GM19239 (cell line): ENCODE measurements around the gene CAB39L.
A peak's percentile ranks its signal among the peaks of the same experiment; 100 is the strongest.
"Not testable (repeated sequence)": the region's sequence is repeated elsewhere in the genome, so short reads cannot be mapped to it uniquely, and the experiment has no call there.

Experiments used
- DNase-seq: peaks from one replicate; pipeline ENCODE4 v3.0.0; 2011; ENCODE audit warnings: low spot score; ENCODE audit not compliant: insufficient read length
- FAIRE-seq: peaks from 2 replicates; lab custom pipeline; 2011; peaks lifted over from hg19 to GRCh38; lab: Jason Lieb, UNC

Gene CAB39L

GRCh38 chr13:49298903-49299605 is 144.8 kb downstream of the CAB39L start:
- FAIRE-seq: no peak

GRCh38 chr13:49298416-49298815 is 145.4 kb downstream of the CAB39L start:
- FAIRE-seq: no peak
- no peak for DNase-seq

More at GRCh38 chr13:49298903-49299605, 144.8 kb downstream of the CAB39L start:
- no peak for DNase-seq

- DNase-seq (no peak), FAIRE-seq (no peak)
Measured at GRCh38 chr13:49297338-49297737, 146.5 kb downstream of the CAB39L start.

GRCh38 chr13:49296659-49297058 is 147.2 kb downstream of the CAB39L start:
- DNase-seq (no peak), FAIRE-seq (no peak)

- FAIRE-seq (no peak), DNase-seq (no peak)
Measured at GRCh38 chr13:49295244-49295643, 148.6 kb downstream of the CAB39L start.

- FAIRE-seq, DNase-seq: not testable (repeated sequence)
Measured at GRCh38 chr13:49294723-49295122, 149.1 kb downstream of the CAB39L start.

- FAIRE-seq (no peak), DNase-seq (no peak)
Measured at GRCh38 chr13:49292742-49293486, 150.9 kb downstream of the CAB39L start.

GRCh38 chr13:49288458-49288857 is 155.4 kb downstream of the CAB39L start:
- no peak for DNase-seq
- no peak for FAIRE-seq

GRCh38 chr13:49287995-49288394 is 155.9 kb downstream of the CAB39L start:
- DNase-seq: no peak
- no peak for FAIRE-seq

- FAIRE-seq (no peak), DNase-seq (no peak)
Measured at GRCh38 chr13:49279885-49280284, 164.0 kb downstream of the CAB39L start.

- FAIRE-seq: peak; percentile 74
- no peak for DNase-seq
Measured at GRCh38 chr13:49279112-49279511, 164.8 kb downstream of the CAB39L start.

- FAIRE-seq: no peak
Measured at GRCh38 chr13:49278211-49278610, 165.7 kb downstream of the CAB39L start.

GRCh38 chr13:49272296-49272695 is 171.6 kb downstream of the CAB39L start:
- no peak for FAIRE-seq
- no peak for DNase-seq

More at GRCh38 chr13:49278211-49278610, 165.7 kb downstream of the CAB39L start:
- no peak for DNase-seq

GRCh38 chr13:49271264-49271663 is 172.6 kb downstream of the CAB39L start:
- no peak for FAIRE-seq

GRCh38 chr13:49265822-49266221 is 178.0 kb downstream of the CAB39L start:
- DNase-seq (no peak), FAIRE-seq (no peak)

More at GRCh38 chr13:49271264-49271663, 172.6 kb downstream of the CAB39L start:
- no peak for DNase-seq

GRCh38 chr13:49262634-49263033 is 181.2 kb downstream of the CAB39L start:
- no peak for FAIRE-seq
- no peak for DNase-seq

GRCh38 chr13:49259586-49259985 is 184.3 kb downstream of the CAB39L start:
- no peak for FAIRE-seq

More at GRCh38 chr13:49259586-49259985, 184.3 kb downstream of the CAB39L start:
- no peak for DNase-seq
